Suprapubic skin (tissue), 4 donors: ENCODE results near the gene PILRB.

Experiments used
- EP300 ChIP-seq: sonication (generic); formaldehyde crosslinking; IDR thresholded peaks from one replicate; pipeline ENCODE4 v1.6.1; 2017; ENCODE audit warnings: antibody characterized with exemption
- POLR2AphosphoS5 ChIP-seq, 3 donors: sonication (generic); formaldehyde crosslinking; IDR thresholded peaks; one replicate each; pipeline ENCODE4 v1.6.1; 2017; ENCODE audit warnings: antibody characterized with exemption in 3 of 3
- TF ChIP-seq, protein P1 (sequence below), 2 donors: fragments of 200-600 bp in 1 of 2; fragments of 450-650 bp in 1 of 2; sonication (generic) in 1 of 2; IDR thresholded peaks; one replicate each; pipeline ENCODE4 v1.5.1; 2016 to 2019; ENCODE audit warnings: antibody characterized with exemption in 2 of 2, mild to moderate bottlenecking in 1 of 2, moderate library complexity in 1 of 2

DNA sequence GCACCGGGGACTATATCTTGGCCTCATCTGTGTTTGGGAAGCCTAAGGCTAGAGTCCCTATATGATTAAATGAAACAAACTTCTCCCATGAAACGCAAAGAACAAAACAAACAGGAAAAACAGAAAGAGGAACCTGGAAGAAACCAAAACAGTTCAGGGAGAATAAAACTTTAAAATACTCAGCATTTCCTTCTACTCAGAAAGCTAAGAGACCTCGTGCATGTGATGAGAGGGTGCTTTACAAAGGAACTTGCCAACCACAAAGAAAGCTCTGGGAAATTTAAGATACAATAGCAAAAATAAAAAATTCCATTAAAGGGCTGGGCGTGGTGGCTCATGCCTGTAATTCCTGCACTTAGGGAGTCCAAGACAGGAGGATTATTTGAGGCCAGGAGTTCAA lies 22.3 kb downstream of the PILRB start:
- TF ChIP-seq, protein P1, sequence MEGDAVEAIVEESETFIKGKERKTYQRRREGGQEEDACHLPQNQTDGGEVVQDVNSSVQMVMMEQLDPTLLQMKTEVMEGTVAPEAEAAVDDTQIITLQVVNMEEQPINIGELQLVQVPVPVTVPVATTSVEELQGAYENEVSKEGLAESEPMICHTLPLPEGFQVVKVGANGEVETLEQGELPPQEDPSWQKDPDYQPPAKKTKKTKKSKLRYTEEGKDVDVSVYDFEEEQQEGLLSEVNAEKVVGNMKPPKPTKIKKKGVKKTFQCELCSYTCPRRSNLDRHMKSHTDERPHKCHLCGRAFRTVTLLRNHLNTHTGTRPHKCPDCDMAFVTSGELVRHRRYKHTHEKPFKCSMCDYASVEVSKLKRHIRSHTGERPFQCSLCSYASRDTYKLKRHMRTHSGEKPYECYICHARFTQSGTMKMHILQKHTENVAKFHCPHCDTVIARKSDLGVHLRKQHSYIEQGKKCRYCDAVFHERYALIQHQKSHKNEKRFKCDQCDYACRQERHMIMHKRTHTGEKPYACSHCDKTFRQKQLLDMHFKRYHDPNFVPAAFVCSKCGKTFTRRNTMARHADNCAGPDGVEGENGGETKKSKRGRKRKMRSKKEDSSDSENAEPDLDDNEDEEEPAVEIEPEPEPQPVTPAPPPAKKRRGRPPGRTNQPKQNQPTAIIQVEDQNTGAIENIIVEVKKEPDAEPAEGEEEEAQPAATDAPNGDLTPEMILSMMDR (IDR thresholded peaks at IDR 0.05), result no peak
- TF ChIP-seq EP300 (no peak), POLR2AphosphoS5 (IDR thresholded peaks at IDR 0.05) (no peak)
